T-cell (primary cell): ENCODE results near the gene ZNF563. TPM values are rescaled to one million over a fixed set of nuclear protein-coding genes. Genes with fewer than 3 reads are reported as not detected.
"Not testable (repeated sequence)": the region's sequence is repeated elsewhere in the genome, so short reads cannot be mapped to it uniquely, and the experiment has no call there.

Source experiments
- ATAC-seq, 4 experiments: fragments of 200-7000 bp in 3 of 4; fragments of 150-1000 bp in 1 of 4; cut with Tn5 transposase; replicated peaks in 1 of 4; 1 replicate in 3 of 4; 2 replicates in 1 of 4; pipeline ENCODE4 v1.10.0; 2021; ENCODE audit warnings: moderate library complexity in 3 of 4, mild to moderate bottlenecking in 2 of 4, moderate number of reproducible peaks in 1 of 4
- CTCF ChIA-PET, 2 donors: fragments of 300-600 bp; sonication (Branson Sonifier 250); formaldehyde crosslinking; loops; one replicate each; lab custom pipeline; 2022; ENCODE audit warnings: antibody characterized with exemption in 2 of 2; lab: Charles Lee
- POLR2A ChIA-PET, 2 donors: fragments of 300-600 bp; sonication (Branson Sonifier 250); formaldehyde crosslinking; loops; one replicate each; lab custom pipeline; 2022; ENCODE audit warnings: antibody characterized with exemption in 2 of 2; lab: Charles Lee
- DNase-seq, 35 experiments: peaks; one replicate each; pipeline versions ENCODE4 v3.0.0 to v3.0.0-alpha.2; 2013 to 2023
- H3K27ac ChIP-seq: one replicate; pipeline ENCODE4 v1.5.1; 2013; ENCODE audit warnings: low read length
- H3K27me3 ChIP-seq, 2 experiments: replicated peaks in 1 of 2; 1 replicate in 1 of 2; 2 replicates in 1 of 2; pipeline versions ENCODE4 v1.6.1 to v1.7.0; 2013; ENCODE audit warnings: low read length in 1 of 2, mixed read lengths in 1 of 2; ENCODE audit not compliant: control insufficient read depth in 2 of 2, insufficient read depth in 2 of 2; ENCODE audit errors: extremely low read depth in 1 of 2
- H3K36me3 ChIP-seq, 2 donors: 1 replicate in 1 of 2; 2 replicates in 1 of 2; pipeline versions ENCODE4 v1.6.1 to v1.7.0; 2013; ENCODE audit warnings: low read length in 1 of 2; ENCODE audit not compliant: control insufficient read depth in 2 of 2, insufficient read depth in 1 of 2; ENCODE audit errors: extremely low read depth in 1 of 2
- H3K4me1 ChIP-seq, 2 experiments: 1 replicate in 1 of 2; 2 replicates in 1 of 2; pipeline versions ENCODE4 v1.6.1 to v1.7.0; 2013; ENCODE audit warnings: low read length in 2 of 2, mixed read lengths in 1 of 2; ENCODE audit not compliant: insufficient read depth in 2 of 2, control insufficient read depth in 1 of 2; ENCODE audit errors: extremely low read depth in 1 of 2
- H3K4me3 ChIP-seq, 2 donors: 1 replicate in 1 of 2; 2 replicates in 1 of 2; pipeline versions ENCODE4 v1.5.1 to v1.7.0; 2013; ENCODE audit warnings: mild to moderate bottlenecking in 2 of 2, low read length in 1 of 2, moderate library complexity in 1 of 2; ENCODE audit not compliant: control insufficient read depth in 1 of 2; ENCODE audit errors: extremely low read depth in 1 of 2
- H3K9me3 ChIP-seq: 2 replicates; pipeline ENCODE4 v1.7.0; 2013
- H3K27ac Mint-ChIP-seq, 2 donors: one replicate each; pipeline ENCODE4 v1.8.0; 2020 to 2021; ENCODE audit warnings: mild to moderate bottlenecking in 2 of 2, mixed read lengths in 2 of 2
- H3K27me3 Mint-ChIP-seq, 2 donors: one replicate each; pipeline ENCODE4 v1.8.0; 2021 to 2022; ENCODE audit warnings: mixed read lengths in 2 of 2
- H3K36me3 Mint-ChIP-seq: one replicate; pipeline ENCODE4 v1.8.0; 2021; ENCODE audit warnings: mixed read lengths
- H3K4me1 Mint-ChIP-seq, 3 donors: one replicate each; pipeline ENCODE4 v1.8.0; 2020 to 2022; ENCODE audit warnings: mixed read lengths in 3 of 3, mild to moderate bottlenecking in 1 of 3
- H3K4me3 Mint-ChIP-seq, 3 donors: one replicate each; pipeline ENCODE4 v1.8.0; 2020 to 2022; ENCODE audit warnings: mild to moderate bottlenecking in 3 of 3, mixed read lengths in 3 of 3, moderate library complexity in 3 of 3
- H3K9me3 Mint-ChIP-seq, 3 donors: one replicate each; pipeline ENCODE4 v1.8.0; 2020 to 2022; ENCODE audit warnings: mixed read lengths in 3 of 3
- WGBS: methylation state at CpG from one replicate; pipeline ENCODE4 v1.1.5; 2013; ENCODE audit warnings: missing lambda C conversion rate; ENCODE audit not compliant: insufficient coverage; 5-methylcytosine and 5-hydroxymethylcytosine counted together
- total RNA-seq, 35 experiments: library from RNA in 6 of 35; stranded (reverse) in 6 of 35; fragments of 120-200 nt in 1 of 35; gene quantifications; one replicate each; pipeline versions ENCODE4 v1.2.1 to v1.2.4 and lab custom pipeline; 2013 to 2026

ZNF563 gene
- total RNA-seq, 5 donors from 2014 or later (not counting 1 experiment from before 2014, with no cell fraction given), result 2.8 to 15.6 (median 13.9) TPM

GRCh38 chr19:12364391-12365235 lies 31.2 kb upstream of the ZNF563 start:
- ChIA-PET CTCF (interaction anchor here in 1 of 2 donors (1.1 kb wide), 1 partner anchor 31 kb away, joined by 5 read pairs; the partner anchor contains the start of gene ZNF563), POLR2A (interaction anchor here (0.6 to 0.7 kb wide), 2 partner anchors 260 to 400 kb away, joined by 3 to 4 read pairs; no protein-coding TSS in a partner anchor)
- Histone ChIP-seq H3K9me3 (no peaks in the 10 kb centered on the region), H3K27ac (no peak overlapping the region), H3K4me3 (peak overlapping the region; percentile 67 to 70), H3K36me3 (no peaks in the 10 kb centered on the region), H3K27me3 (peaks cover 0 to 14% of the 10 kb centered on the region in 2 experiments), H3K4me1 (peaks cover 6 to 13% of the 10 kb centered on the region in 2 experiments)
- DNase-seq (peak in 10 of 35 experiments; percentile 0 to 13 (median 3)), ATAC-seq (peak in 1 of 4 experiments; percentile 5)
- H3K9me3 Mint-ChIP-seq, result no peaks in the 10 kb centered on the region
- peaks cover 0 to 6% of the 10 kb centered on the region in 2 donors for H3K27me3 Mint-ChIP-seq
- peak overlapping the region; percentile 94 to 95 (median 95) for H3K4me3 Mint-ChIP-seq
- peaks cover 23 to 27% (median 24%) of the 10 kb centered on the region in 3 donors for H3K4me1 Mint-ChIP-seq
- peak overlapping the region; percentile 59 to 71 for H3K27ac Mint-ChIP-seq
- 7% methylated on average over 23 of the region's 28 CpGs for WGBS
- peaks cover 4% of the 10 kb centered on the region for H3K36me3 Mint-ChIP-seq

GRCh38 chr19:12362236-12362635 lies 28.8 kb upstream of the ZNF563 start:
- H3K27me3 Mint-ChIP-seq, ATAC-seq, POLR2A ChIA-PET, H3K27ac ChIP-seq, H3K36me3 ChIP-seq, DNase-seq, H3K27ac Mint-ChIP-seq, H3K4me3 Mint-ChIP-seq, H3K4me3 ChIP-seq, CTCF ChIA-PET, H3K9me3 Mint-ChIP-seq, H3K36me3 Mint-ChIP-seq, H3K9me3 ChIP-seq: not testable (repeated sequence)
- WGBS, result 97% methylated on average over 18 of the region's 30 CpGs
- Histone ChIP-seq H3K27me3 (peaks cover 0 to 14% of the 10 kb centered on the region in 2 experiments), H3K4me1 (peaks cover 6 to 13% of the 10 kb centered on the region in 2 experiments)
- peaks cover 23 to 27% (median 24%) of the 10 kb centered on the region in 3 donors for H3K4me1 Mint-ChIP-seq

GRCh38 chr19:12353375-12353774 lies 19.9 kb upstream of the ZNF563 start:
- no peak overlapping the region for H3K27ac ChIP-seq
- H3K4me1 Mint-ChIP-seq, result no peaks in the 10 kb centered on the region
- ATAC-seq (no peak), DNase-seq (no peak)
- H3K4me3 Mint-ChIP-seq, result no peak overlapping the region
- no peaks in the 10 kb centered on the region for H3K4me1 ChIP-seq
- H3K36me3 Mint-ChIP-seq, result peaks cover 48% of the 10 kb centered on the region
- H3K9me3 Mint-ChIP-seq, result peaks cover 21 to 49% (median 42%) of the 10 kb centered on the region in 3 donors
- ChIA-PET CTCF (no interaction called here), POLR2A (no interaction called here)
- H3K27me3 Mint-ChIP-seq, result no peaks in the 10 kb centered on the region
- H3K27ac Mint-ChIP-seq, result no peak overlapping the region
- no peak overlapping the region for H3K4me3 ChIP-seq
- no peaks in the 10 kb centered on the region for H3K27me3 ChIP-seq
- no peaks in the 10 kb centered on the region for H3K36me3 ChIP-seq
- no CpG with 5 or more reads among the region's 4 CpGs for WGBS
- peaks cover 18% of the 10 kb centered on the region for H3K9me3 ChIP-seq

DNA sequence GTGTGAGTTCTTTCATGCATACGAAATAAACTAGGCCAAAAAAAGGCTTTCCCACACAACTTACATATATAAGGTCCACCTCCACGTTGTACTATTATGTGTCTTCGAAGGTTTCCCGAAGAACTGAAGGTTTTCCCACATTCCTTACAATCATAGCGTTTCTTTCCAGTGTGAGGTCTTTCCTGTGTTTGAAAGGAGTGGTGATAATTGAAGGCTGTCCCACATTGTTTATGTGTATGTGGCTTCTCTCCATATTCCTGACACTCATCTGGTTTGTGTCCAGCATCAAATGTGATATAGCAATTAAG lies 17.4 kb upstream of the ZNF563 start:
- Mint-ChIP-seq H3K27me3 (no peaks in the 10 kb centered on the region), H3K27ac (no peak overlapping the region), H3K4me1 (no peaks in the 10 kb centered on the region), H3K4me3 (no peak overlapping the region), H3K9me3 (peaks cover 18 to 48% (median 42%) of the 10 kb centered on the region in 3 donors), H3K36me3 (peaks cover 46% of the 10 kb centered on the region)
- POLR2A ChIA-PET, result no interaction called here
- DNase-seq (no peak), ATAC-seq (no peak)
- Histone ChIP-seq H3K9me3 (peaks cover 21% of the 10 kb centered on the region), H3K27ac (no peak overlapping the region), H3K27me3 (no peaks in the 10 kb centered on the region), H3K4me3 (no peak overlapping the region), H3K36me3 (no peaks in the 10 kb centered on the region), H3K4me1 (no peaks in the 10 kb centered on the region)
- CTCF ChIA-PET, result no interaction called here
- WGBS, result 100% methylated on average over 1 of the region's 5 CpGs

DNA sequence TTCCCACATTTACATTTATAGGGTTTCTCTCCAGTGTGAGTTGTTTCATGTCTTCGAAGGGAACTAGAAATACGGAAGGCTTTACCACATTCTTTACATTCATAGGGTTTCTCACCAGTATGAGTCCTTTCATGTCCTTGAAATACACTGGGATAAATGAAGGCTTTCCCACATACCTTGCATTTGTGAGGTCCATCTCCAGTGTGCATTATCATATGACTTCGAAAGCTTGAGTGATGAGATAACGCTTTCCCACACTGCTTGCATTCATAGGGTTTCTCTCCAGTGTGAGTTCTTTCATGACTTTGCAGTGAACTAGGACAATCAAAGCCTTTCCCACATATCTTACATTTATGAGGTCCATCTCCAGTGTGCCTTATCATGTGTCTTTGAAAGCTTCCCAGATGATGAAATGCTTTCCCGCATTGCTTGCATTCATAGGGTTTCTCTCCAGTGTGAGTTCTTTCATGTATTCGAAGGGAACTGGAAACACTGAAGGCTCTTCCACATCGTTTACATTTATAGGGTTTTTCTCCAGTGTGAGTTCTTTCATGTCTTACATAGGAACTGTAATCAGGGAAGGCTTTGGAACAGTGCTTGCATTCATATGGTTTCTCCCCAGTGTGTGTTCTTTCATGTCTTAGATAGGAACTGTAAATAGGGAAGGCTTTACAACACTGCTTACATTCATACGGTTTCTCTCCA lies 16.9 kb upstream of the ZNF563 start:
- 95% methylated on average over 3 of the region's 8 CpGs for WGBS
- peaks cover 46% of the 10 kb centered on the region for H3K36me3 Mint-ChIP-seq
- H3K9me3 Mint-ChIP-seq, result peaks cover 18 to 46% (median 42%) of the 10 kb centered on the region in 3 donors

GRCh38 chr19:12346896-12347295 lies 13.5 kb upstream of the ZNF563 start:
- no peak overlapping the region for H3K27ac ChIP-seq
- H3K27me3 Mint-ChIP-seq, result no peaks in the 10 kb centered on the region
- no peak overlapping the region for H3K4me3 Mint-ChIP-seq
- ATAC-seq (peak; percentile 60 to 82 (median 75)), DNase-seq (peak in 6 of 35 experiments; percentile 11 to 66 (median 18))
- peaks cover 8 to 28% (median 25%) of the 10 kb centered on the region in 3 donors for H3K9me3 Mint-ChIP-seq
- WGBS, result 40% methylated on average over 1 of the region's 2 CpGs
- no peak overlapping the region for H3K4me3 ChIP-seq
- POLR2A ChIA-PET, result no interaction called here
- CTCF ChIA-PET, result interaction anchor here in 1 of 2 donors (0.7 kb wide), 1 partner anchor 256 kb away, joined by 4 read pairs; no protein-coding TSS in a partner anchor
- H3K9me3 ChIP-seq, result peaks cover 16% of the 10 kb centered on the region
- no peak overlapping the region for H3K27ac Mint-ChIP-seq
- H3K27me3 ChIP-seq, result no peaks in the 10 kb centered on the region
- no peaks in the 10 kb centered on the region for H3K4me1 Mint-ChIP-seq
- no peaks in the 10 kb centered on the region for H3K36me3 ChIP-seq
- H3K4me1 ChIP-seq, result no peaks in the 10 kb centered on the region
- H3K36me3 Mint-ChIP-seq, result peaks cover 28% of the 10 kb centered on the region

More for the DNA sequence above, 16.9 kb upstream of the ZNF563 start:
- Mint-ChIP-seq H3K4me1 (no peaks in the 10 kb centered on the region), H3K27ac (no peak overlapping the region), H3K27me3 (no peaks in the 10 kb centered on the region), H3K4me3 (no peak overlapping the region)
- POLR2A ChIA-PET, result no interaction called here
- no peak overlapping the region for H3K27ac ChIP-seq
- H3K36me3 ChIP-seq, result no peaks in the 10 kb centered on the region
- H3K27me3 ChIP-seq, result no peaks in the 10 kb centered on the region
- no peak overlapping the region for H3K4me3 ChIP-seq
- no peaks in the 10 kb centered on the region for H3K4me1 ChIP-seq
- H3K9me3 ChIP-seq, result peaks cover 21% of the 10 kb centered on the region
- no peak for ATAC-seq
- CTCF ChIA-PET, result no interaction called here
- no peak for DNase-seq
